GM12878 (cell line): ENCODE results near the gene TEPSIN. TPM values are rescaled to one million over a fixed set of nuclear protein-coding genes. Genes with fewer than 3 reads are reported as not detected.

Experiments used
- ATAC-seq: fragments of 200-7000 bp; cut with Tn5 transposase; 3 replicates; pipeline ENCODE4 v1.9.1; 2020; ENCODE audit warnings: mild to moderate bottlenecking, moderate library complexity
- BruUV-seq: library from RNA; stranded (reverse); fragments of 400-500 nt; replicated peaks from 2 replicates; lab custom pipeline; 2021; lab: Mats Ljungman, UMichigan
- CTCF ChIA-PET: fragments of 300-600 bp; sonication (Branson Sonifier 250); formaldehyde crosslinking; extraction: SDS; loops from one replicate; lab custom pipeline; 2021; ENCODE audit warnings: inconsistent platforms; lab: Yijun Ruan, JAX
- POLR2A ChIA-PET: fragments of 350-600 bp; formaldehyde crosslinking; extraction: SDS; loops from one replicate; lab custom pipeline; 2021; ENCODE audit warnings: inconsistent platforms; lab: Charles Lee
- RAD21 ChIA-PET: fragments of 300-600 bp; sonication (Branson Sonifier 250); formaldehyde crosslinking; loops from one replicate; lab custom pipeline; 2023; ENCODE audit warnings: antibody characterized with exemption; ENCODE audit not compliant: unreplicated experiment; lab: Charles Lee
- SMC1A ChIA-PET: fragments of 300-600 bp; sonication (Branson Sonifier 250); formaldehyde crosslinking; loops from one replicate; lab custom pipeline; 2023; ENCODE audit not compliant: unreplicated experiment, uncharacterized antibody; lab: Charles Lee
- DNase-seq: peaks from one replicate; pipeline ENCODE4 v3.0.0-alpha.2; 2011; ENCODE audit warnings: low read depth, low spot score
- FAIRE-seq: peaks from 3 replicates; lab custom pipeline; 2011; peaks lifted over from hg19 to GRCh38; lab: Jason Lieb, UNC
- H2AFZ ChIP-seq: 2 replicates; pipeline ENCODE4 v1.6.0; 2011; ENCODE audit warnings: low read depth, low read length, control low read depth; ENCODE audit not compliant: control insufficient read depth
- H3K27ac ChIP-seq: 2 replicates; pipeline ENCODE4 v1.5.1; 2011; ENCODE audit warnings: control low read depth; ENCODE audit not compliant: control insufficient read depth, insufficient read depth
- H3K27me3 ChIP-seq, 2 experiments: replicated peaks in 1 of 2; 2 replicates each; pipeline versions ENCODE4 v1.6.0 to v1.6.1; 2011; ENCODE audit warnings: low read length in 1 of 2; ENCODE audit not compliant: control insufficient read depth in 2 of 2, insufficient read depth in 2 of 2
- H3K36me3 ChIP-seq, 2 experiments: 2 replicates each; pipeline ENCODE4 v1.5.1; 2011; ENCODE audit warnings: low read length in 1 of 2; ENCODE audit not compliant: control insufficient read depth in 2 of 2, insufficient read depth in 2 of 2
- H3K4me1 ChIP-seq: 2 replicates; pipeline ENCODE4 v1.6.1; 2011; ENCODE audit warnings: mild to moderate bottlenecking, low read length, moderate library complexity, mixed read lengths; ENCODE audit not compliant: control insufficient read depth, insufficient read depth
- H3K4me2 ChIP-seq: 2 replicates; pipeline ENCODE4 v1.6.0; 2011; ENCODE audit warnings: control low read depth; ENCODE audit not compliant: control insufficient read depth, insufficient read depth
- H3K4me3 ChIP-seq: fragments of 200-600 bp; sonication (generic); 2 replicates; pipeline ENCODE4 v1.5.1; 2016
- H3K79me2 ChIP-seq: 2 replicates; pipeline ENCODE4 v1.6.0; 2011; ENCODE audit warnings: low read length; ENCODE audit not compliant: control insufficient read depth, insufficient read depth
- H3K9ac ChIP-seq: 2 replicates; pipeline ENCODE4 v1.8.0; 2011; ENCODE audit warnings: low read length, control low read depth, mixed read lengths; ENCODE audit not compliant: control insufficient read depth, insufficient read depth
- H3K9me3 ChIP-seq: replicated peaks from 3 replicates; pipeline ENCODE4 v1.5.1; 2011; ENCODE audit warnings: mild to moderate bottlenecking, low read length; ENCODE audit not compliant: control insufficient read depth, insufficient read depth
- H4K20me1 ChIP-seq: 2 replicates; pipeline ENCODE4 v1.6.0; 2011; ENCODE audit not compliant: control insufficient read depth, insufficient read depth
- BMI1 ChIP-seq: fragments of 450-650 bp; IDR thresholded peaks from 2 replicates; pipeline ENCODE4 v1.6.1; 2016; ENCODE audit warnings: mild to moderate bottlenecking, moderate library complexity, borderline replicate concordance
- EZH2 ChIP-seq: IDR thresholded peaks from 2 replicates; pipeline ENCODE4 v1.6.1; 2012; ENCODE audit warnings: low read depth, mild to moderate bottlenecking, control low read depth, inconsistent platforms, low read length, borderline replicate concordance; ENCODE audit not compliant: control insufficient read depth
- HDAC6 ChIP-seq: fragments of 200-600 bp; sonication (generic); IDR thresholded peaks from one replicate; pipeline ENCODE4 v1.8.0; 2017; ENCODE audit warnings: antibody characterized with exemption; ENCODE audit not compliant: unreplicated experiment
- HSF1 ChIP-seq: fragments of 150-350 bp; IDR thresholded peaks from 2 replicates; pipeline ENCODE4 v1.6.1; 2014; ENCODE audit warnings: mild to moderate bottlenecking, low read depth, low read length
- IKZF1 ChIP-seq: fragments of 450-650 bp; conservative IDR thresholded peaks from 2 replicates; pipeline ENCODE4 v1.6.1; 2017; ENCODE audit warnings: antibody characterized with exemption, mild to moderate bottlenecking
- MEF2B ChIP-seq: fragments of 450-650 bp; IDR thresholded peaks from 2 replicates; pipeline ENCODE4 v1.6.1; 2018; ENCODE audit warnings: mild to moderate bottlenecking, moderate library complexity; ENCODE audit not compliant: partially characterized antibody, poor library complexity, severe bottlenecking
- NFIC ChIP-seq: IDR thresholded peaks from 2 replicates; pipeline ENCODE4 v1.6.1; 2012; ENCODE audit warnings: low read depth, mild to moderate bottlenecking, inconsistent platforms, low read length, moderate library complexity
- PML ChIP-seq: IDR thresholded peaks from 2 replicates; pipeline ENCODE4 v1.6.1; 2012; ENCODE audit warnings: low read length, inconsistent platforms
- POLR2A ChIP-seq: IDR thresholded peaks from 2 replicates; pipeline ENCODE4 v1.6.1; 2011; ENCODE audit warnings: low read depth, mild to moderate bottlenecking, low read length
- SIX5 ChIP-seq: IDR thresholded peaks from 2 replicates; pipeline ENCODE4 v1.6.1; 2011; ENCODE audit warnings: mild to moderate bottlenecking, low read depth, low read length, moderate library complexity; ENCODE audit not compliant: severe bottlenecking
- TCF3 ChIP-seq: IDR thresholded peaks from 2 replicates; pipeline ENCODE4 v1.6.1; 2012; ENCODE audit warnings: low read depth, mild to moderate bottlenecking, low read length, borderline replicate concordance; ENCODE audit not compliant: insufficient read depth
- YBX1 ChIP-seq: fragments of 450-650 bp; IDR thresholded peaks from 2 replicates; pipeline ENCODE4 v1.6.1; 2016; ENCODE audit warnings: antibody characterized with exemption
- whole genome bisulfite sequencing: methylation state at CpG from one replicate; pipeline ENCODE4 v1.1.6; 2016; ENCODE audit warnings: low lambda C conversion rate; ENCODE audit not compliant: insufficient replicate concordance, insufficient coverage; ENCODE audit errors: missing lambda C conversion rate; 5-methylcytosine and 5-hydroxymethylcytosine counted together
- in situ Hi-C: fragments of 300-500 bp; cut with MboI; formaldehyde crosslinking; loops from 9 replicates; pipeline ENCODE4 v1.14.3; 2018; ENCODE audit warnings: mixed read lengths
- intact Hi-C: fragments of 100-400 bp; cut with micrococcal nuclease; formaldehyde crosslinking; loops from one replicate; pipeline ENCODE4 v1.14.2; 2022; ENCODE audit not compliant: unreplicated experiment
- polyA plus RNA-seq, 11 experiments: library from polyadenylated mRNA; depleted of rRNA in 4 of 11; unstranded in 6 of 11; stranded (reverse) in 5 of 11; fragments of >200 nt; fragmentation: Nextera tagmentation in 4 of 11; fragmentation: Illumina TruSeq in 1 of 11; extraction: Ambion mirVana in 4 of 11; extraction: Trizol in 1 of 11; gene quantifications; 1 replicate in 1 of 11; 2 replicates in 10 of 11; pipeline versions ENCODE4 v1.2.1 to v1.2.3, GENCODE V29; 2011 to 2016; ENCODE audit warnings: inconsistent platforms in 2 of 11, missing spikeins in 2 of 11, low read depth in 1 of 11
- total RNA-seq, 4 experiments: library from RNA; depleted of rRNA in 3 of 4; stranded (reverse); fragments of >200 nt in 3 of 4; fragmentation: Illumina TruSeq in 1 of 4; extraction: Trizol in 1 of 4; gene quantifications; 2 replicates each; pipeline versions ENCODE4 v1.2.1 to v1.2.3, GENCODE V29; 2013 to 2021
- TF ChIP-seq, protein P1 (sequence below): fragments of 450-650 bp; formaldehyde crosslinking; IDR thresholded peaks from 2 replicates; pipeline ENCODE4 v1.4.0; 2020; ENCODE audit warnings: mild to moderate bottlenecking, moderate library complexity
- TF ChIP-seq, protein P2 (sequence below): fragments of 450-650 bp; IDR thresholded peaks from 2 replicates; pipeline ENCODE4 v1.6.1; 2017; ENCODE audit warnings: antibody characterized with exemption, mild to moderate bottlenecking, moderate library complexity

Gene TEPSIN
- total and polyA plus RNA-seq, 10 of the 15 experiments (the other 5 are each of a cell fraction or from before 2014, with no cell fraction given) = 0.87 to 36.7 (median 5.3) TPM

DNA sequence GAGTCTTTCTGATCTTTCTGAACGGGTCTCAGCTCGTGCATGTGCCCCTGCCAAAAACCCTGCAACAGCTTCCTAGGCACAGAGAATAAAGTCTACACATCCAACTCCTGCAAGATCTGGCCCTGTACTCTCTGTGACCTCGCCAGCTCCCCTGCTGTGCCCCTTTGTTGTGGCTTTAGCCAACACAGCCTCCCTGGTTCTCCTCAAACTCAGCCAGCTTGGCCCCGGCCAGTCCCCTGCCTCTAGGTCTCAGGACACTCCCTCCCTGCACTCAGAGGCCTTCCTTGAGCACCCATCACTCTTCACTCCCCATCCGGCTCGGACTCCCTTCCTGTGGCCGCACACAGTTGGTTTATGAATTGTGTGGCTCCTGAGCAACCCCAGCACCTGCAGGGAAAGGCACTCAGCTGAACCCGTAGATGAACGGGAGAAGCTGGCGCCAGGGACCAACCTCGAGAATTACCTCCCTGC lies 17.4 kb downstream of the TEPSIN start (continued):
- TF ChIP-seq, protein P1, sequence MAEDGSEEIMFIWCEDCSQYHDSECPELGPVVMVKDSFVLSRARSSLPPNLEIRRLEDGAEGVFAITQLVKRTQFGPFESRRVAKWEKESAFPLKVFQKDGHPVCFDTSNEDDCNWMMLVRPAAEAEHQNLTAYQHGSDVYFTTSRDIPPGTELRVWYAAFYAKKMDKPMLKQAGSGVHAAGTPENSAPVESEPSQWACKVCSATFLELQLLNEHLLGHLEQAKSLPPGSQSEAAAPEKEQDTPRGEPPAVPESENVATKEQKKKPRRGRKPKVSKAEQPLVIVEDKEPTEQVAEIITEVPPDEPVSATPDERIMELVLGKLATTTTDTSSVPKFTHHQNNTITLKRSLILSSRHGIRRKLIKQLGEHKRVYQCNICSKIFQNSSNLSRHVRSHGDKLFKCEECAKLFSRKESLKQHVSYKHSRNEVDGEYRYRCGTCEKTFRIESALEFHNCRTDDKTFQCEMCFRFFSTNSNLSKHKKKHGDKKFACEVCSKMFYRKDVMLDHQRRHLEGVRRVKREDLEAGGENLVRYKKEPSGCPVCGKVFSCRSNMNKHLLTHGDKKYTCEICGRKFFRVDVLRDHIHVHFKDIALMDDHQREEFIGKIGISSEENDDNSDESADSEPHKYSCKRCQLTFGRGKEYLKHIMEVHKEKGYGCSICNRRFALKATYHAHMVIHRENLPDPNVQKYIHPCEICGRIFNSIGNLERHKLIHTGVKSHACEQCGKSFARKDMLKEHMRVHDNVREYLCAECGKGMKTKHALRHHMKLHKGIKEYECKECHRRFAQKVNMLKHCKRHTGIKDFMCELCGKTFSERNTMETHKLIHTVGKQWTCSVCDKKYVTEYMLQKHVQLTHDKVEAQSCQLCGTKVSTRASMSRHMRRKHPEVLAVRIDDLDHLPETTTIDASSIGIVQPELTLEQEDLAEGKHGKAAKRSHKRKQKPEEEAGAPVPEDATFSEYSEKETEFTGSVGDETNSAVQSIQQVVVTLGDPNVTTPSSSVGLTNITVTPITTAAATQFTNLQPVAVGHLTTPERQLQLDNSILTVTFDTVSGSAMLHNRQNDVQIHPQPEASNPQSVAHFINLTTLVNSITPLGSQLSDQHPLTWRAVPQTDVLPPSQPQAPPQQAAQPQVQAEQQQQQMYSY (CRISPR knock-in tag) = no peak
- no peak for TF ChIP-seq POLR2A
- TF ChIP-seq MEF2B = no peak
- TF ChIP-seq HDAC6 = no peak
- no peak for TF ChIP-seq PML

- no peaks in the 10 kb centered on the region for H3K36me3 ChIP-seq
- BruUV-seq = no TSS peak
- TF ChIP-seq YBX1 (no peak), TCF3 (no peak), SIX5 (no peak), NFIC (no peak), HSF1 (no peak), BMI1 (no peak), IKZF1 (no peak), EZH2 (no peak)
- TF ChIP-seq, protein P2, sequence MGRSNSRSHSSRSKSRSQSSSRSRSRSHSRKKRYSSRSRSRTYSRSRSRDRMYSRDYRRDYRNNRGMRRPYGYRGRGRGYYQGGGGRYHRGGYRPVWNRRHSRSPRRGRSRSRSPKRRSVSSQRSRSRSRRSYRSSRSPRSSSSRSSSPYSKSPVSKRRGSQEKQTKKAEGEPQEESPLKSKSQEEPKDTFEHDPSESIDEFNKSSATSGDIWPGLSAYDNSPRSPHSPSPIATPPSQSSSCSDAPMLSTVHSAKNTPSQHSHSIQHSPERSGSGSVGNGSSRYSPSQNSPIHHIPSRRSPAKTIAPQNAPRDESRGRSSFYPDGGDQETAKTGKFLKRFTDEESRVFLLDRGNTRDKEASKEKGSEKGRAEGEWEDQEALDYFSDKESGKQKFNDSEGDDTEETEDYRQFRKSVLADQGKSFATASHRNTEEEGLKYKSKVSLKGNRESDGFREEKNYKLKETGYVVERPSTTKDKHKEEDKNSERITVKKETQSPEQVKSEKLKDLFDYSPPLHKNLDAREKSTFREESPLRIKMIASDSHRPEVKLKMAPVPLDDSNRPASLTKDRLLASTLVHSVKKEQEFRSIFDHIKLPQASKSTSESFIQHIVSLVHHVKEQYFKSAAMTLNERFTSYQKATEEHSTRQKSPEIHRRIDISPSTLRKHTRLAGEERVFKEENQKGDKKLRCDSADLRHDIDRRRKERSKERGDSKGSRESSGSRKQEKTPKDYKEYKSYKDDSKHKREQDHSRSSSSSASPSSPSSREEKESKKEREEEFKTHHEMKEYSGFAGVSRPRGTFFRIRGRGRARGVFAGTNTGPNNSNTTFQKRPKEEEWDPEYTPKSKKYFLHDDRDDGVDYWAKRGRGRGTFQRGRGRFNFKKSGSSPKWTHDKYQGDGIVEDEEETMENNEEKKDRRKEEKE = no peak
Measured at GRCh38 chr17:81219476-81220180, 19.2 kb downstream of the TEPSIN start.

More at GRCh38 chr17:81219476-81220180, 19.2 kb downstream of the TEPSIN start:
- no peak for ATAC-seq
- Histone ChIP-seq H3K9me3 (no peaks in the 10 kb centered on the region), H3K27ac (no peak overlapping the region), H3K4me1 (peaks cover 9% of the 10 kb centered on the region), H3K9ac (no peak overlapping the region), H4K20me1 (no peaks in the 10 kb centered on the region), H3K79me2 (peaks cover 3% of the 10 kb centered on the region), H3K4me2 (no peak overlapping the region), H2AFZ (no peak overlapping the region), H3K27me3 (no peaks in the 10 kb centered on the region), H3K4me3 (no peak overlapping the region)
- no peak for FAIRE-seq
- SMC1A ChIA-PET = no interaction called here
- CTCF ChIA-PET = no interaction called here
- in situ Hi-C loops (loop anchor here (5.0 kb wide), 1 partner anchor 52 kb away; the partner anchor contains the start of genes AATK and PVALEF), intact Hi-C loops (no loop called here)
- POLR2A ChIA-PET = no interaction called here
- no peak for DNase-seq
- RAD21 ChIA-PET = no interaction called here
- 84% methylated on average over 24 of the region's 24 CpGs for WGBS
